Erythroblast (primary cell): ENCODE measurements around the gene TAS2R16.

Source experiments
- GATA1 ChIP-seq: IDR thresholded peaks from 2 replicates; pipeline ENCODE4 v1.6.1; 2011; ENCODE audit warnings: low read depth, mild to moderate bottlenecking, control low read depth, low read length, moderate library complexity
- POLR2A ChIP-seq: IDR thresholded peaks from 2 replicates; pipeline ENCODE4 v1.6.1; 2011; ENCODE audit warnings: mild to moderate bottlenecking, low read length

DNA sequence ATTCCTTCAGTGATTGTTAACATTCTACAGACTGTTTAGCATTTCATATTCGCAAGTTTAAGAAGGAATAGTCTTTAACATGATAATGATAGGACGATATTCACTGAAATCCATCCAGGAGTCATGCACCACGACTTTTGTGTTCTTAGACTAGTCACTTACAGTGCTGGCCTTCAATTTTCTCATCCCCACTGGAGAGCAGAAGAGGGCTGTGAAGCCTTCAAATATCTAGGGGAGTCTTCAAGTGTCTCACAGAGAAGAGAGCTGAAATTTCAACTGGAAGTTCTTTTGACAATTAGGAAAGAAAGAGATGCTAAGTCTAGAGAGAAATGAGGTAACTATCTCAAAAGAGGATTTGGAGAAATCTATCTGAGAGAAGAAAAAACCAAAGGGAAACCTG is 43.8 kb upstream of the TAS2R16 start:
- TF ChIP-seq POLR2A (no peak), GATA1 (no peak)
